CD4-positive, alpha-beta memory T cell (primary cell): ENCODE data around the gene SMURF1. TPM values are rescaled to one million over a fixed set of nuclear protein-coding genes. Genes with fewer than 3 reads are reported as not detected.
"Not testable (repeated sequence)": the region's sequence is repeated elsewhere in the genome, so short reads cannot be mapped to it uniquely, and the experiment has no call there.

Source experiments
- CTCF ChIA-PET: fragments of 350-600 bp; sonication (Branson Sonifier 250); formaldehyde crosslinking; loops from one replicate; lab custom pipeline; 2021; ENCODE audit warnings: inconsistent platforms; ENCODE audit not compliant: partially characterized antibody; lab: Charles Lee
- POLR2A ChIA-PET: fragments of 350-600 bp; sonication (Branson Sonifier 250); formaldehyde crosslinking; loops from one replicate; lab custom pipeline; 2021; ENCODE audit not compliant: partially characterized antibody; lab: Charles Lee
- DNase-seq, 5 donors: peaks; one replicate each; pipeline versions ENCODE4 v3.0.0 to v3.0.0-alpha.2; 2020 to 2022; ENCODE audit warnings: mixed read lengths in 1 of 5
- H3K27ac ChIP-seq: one replicate; pipeline ENCODE4 v1.7.0; 2013; ENCODE audit warnings: low read depth, low read length
- H3K27me3 ChIP-seq: 2 replicates; pipeline ENCODE4 v1.7.0; 2013; ENCODE audit warnings: mild to moderate bottlenecking, low read length, moderate library complexity; ENCODE audit not compliant: insufficient read depth
- H3K36me3 ChIP-seq: 2 replicates; pipeline ENCODE4 v1.7.0; 2013; ENCODE audit warnings: mild to moderate bottlenecking, low read length, moderate library complexity; ENCODE audit not compliant: insufficient read depth
- H3K4me1 ChIP-seq: 2 replicates; pipeline ENCODE4 v1.7.0; 2013; ENCODE audit warnings: mild to moderate bottlenecking, low read length, moderate library complexity; ENCODE audit not compliant: insufficient read depth
- H3K4me3 ChIP-seq, 2 donors: one replicate each; pipeline ENCODE4 v1.7.0; 2013; ENCODE audit warnings: low read length in 2 of 2, mild to moderate bottlenecking in 1 of 2
- H3K9me3 ChIP-seq, 2 donors: one replicate each; pipeline ENCODE4 v1.7.0; 2013; ENCODE audit warnings: low read length in 2 of 2, control low read depth in 1 of 2; ENCODE audit not compliant: control insufficient read depth in 1 of 2
- H3K27ac Mint-ChIP-seq, 7 donors: one replicate each; pipeline ENCODE4 v1.8.0; 2020 to 2021; ENCODE audit warnings: mixed read lengths in 7 of 7, mild to moderate bottlenecking in 6 of 7, inconsistent platforms in 3 of 7, moderate library complexity in 3 of 7
- H3K27me3 Mint-ChIP-seq, 2 donors: one replicate each; pipeline ENCODE4 v1.8.0; 2020 to 2021; ENCODE audit warnings: mixed read lengths in 2 of 2
- H3K36me3 Mint-ChIP-seq, 2 donors: one replicate each; pipeline ENCODE4 v1.8.0; 2020 to 2021; ENCODE audit warnings: mixed read lengths in 2 of 2, inconsistent platforms in 1 of 2, mild to moderate bottlenecking in 1 of 2
- H3K4me1 Mint-ChIP-seq, 4 donors: one replicate each; pipeline ENCODE4 v1.8.0; 2020 to 2021; ENCODE audit warnings: mixed read lengths in 4 of 4, mild to moderate bottlenecking in 1 of 4
- H3K4me3 Mint-ChIP-seq, 8 donors: one replicate each; pipeline ENCODE4 v1.8.0; 2020 to 2021; ENCODE audit warnings: mixed read lengths in 8 of 8, mild to moderate bottlenecking in 7 of 8, moderate library complexity in 6 of 8, inconsistent platforms in 3 of 8
- H3K9me3 Mint-ChIP-seq, 8 donors: one replicate each; pipeline ENCODE4 v1.8.0; 2020 to 2021; ENCODE audit warnings: mixed read lengths in 8 of 8, mild to moderate bottlenecking in 5 of 8, inconsistent platforms in 3 of 8, moderate library complexity in 1 of 8
- intact Hi-C: fragments of 100-400 bp; cut with micrococcal nuclease; formaldehyde crosslinking; loops from one replicate; pipeline ENCODE4 v1.15.1; 2023
- polyA plus RNA-seq, 2 donors: library from polyadenylated mRNA; unstranded; fragments of 300-500 nt; fragmentation: Illumina TruSeq; gene quantifications; one replicate each; pipeline ENCODE4 v1.2.3, GENCODE V29; 2021
- total RNA-seq, 2 experiments: library from RNA; stranded (reverse); gene quantifications; one replicate each; pipeline ENCODE4 v1.2.3, GENCODE V29; 2021

The SMURF1 gene
- total and polyA plus RNA-seq, 4 experiments from 2014 or later = 0.88 to 23.2 (median 12.9) TPM

DNA sequence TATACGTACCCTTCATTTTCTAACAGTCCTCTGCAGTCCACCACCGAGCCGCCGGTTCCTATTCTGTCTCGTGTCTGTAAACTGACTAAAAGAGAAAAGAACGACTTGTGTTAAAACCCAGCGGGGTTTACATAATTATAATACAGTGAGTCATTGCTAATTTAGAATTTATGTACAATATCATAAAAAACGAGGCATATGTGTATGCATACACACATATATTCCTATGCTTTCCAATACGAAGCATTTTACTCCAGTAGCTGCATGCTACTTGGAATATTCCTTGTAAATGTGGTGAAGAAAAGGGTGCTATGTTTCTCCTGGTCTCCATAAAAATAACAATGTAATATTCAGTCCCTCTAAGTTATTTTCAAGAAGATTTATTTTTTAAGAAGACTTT lies 89.1 kb downstream of the SMURF1 start:
- DNase-seq = no peak
- H3K36me3 ChIP-seq = peaks cover 40% of the 10 kb centered on the region
- ChIA-PET POLR2A (no interaction called here), CTCF (interaction anchor here (1.3 kb wide), 1 partner anchor 15 kb away, joined by 3 read pairs; no protein-coding TSS in a partner anchor)
- no peaks in the 10 kb centered on the region for H3K9me3 Mint-ChIP-seq
- no peak overlapping the region for H3K27ac ChIP-seq
- peaks cover 0 to 1% (median 0%) of the 10 kb centered on the region in 4 donors for H3K4me1 Mint-ChIP-seq
- H3K36me3 Mint-ChIP-seq = peaks cover 48 to 67% of the 10 kb centered on the region in 2 donors
- H3K9me3 ChIP-seq = no peaks in the 10 kb centered on the region
- H3K27me3 Mint-ChIP-seq = no peaks in the 10 kb centered on the region
- intact Hi-C loops = no loop called here
- no peaks in the 10 kb centered on the region for H3K27me3 ChIP-seq
- H3K4me3 Mint-ChIP-seq = no peak overlapping the region
- no peak overlapping the region for H3K4me3 ChIP-seq
- H3K27ac Mint-ChIP-seq = peak overlapping the region in 1 of 7 donors; percentile 59
- H3K4me1 ChIP-seq = no peaks in the 10 kb centered on the region

DNA sequence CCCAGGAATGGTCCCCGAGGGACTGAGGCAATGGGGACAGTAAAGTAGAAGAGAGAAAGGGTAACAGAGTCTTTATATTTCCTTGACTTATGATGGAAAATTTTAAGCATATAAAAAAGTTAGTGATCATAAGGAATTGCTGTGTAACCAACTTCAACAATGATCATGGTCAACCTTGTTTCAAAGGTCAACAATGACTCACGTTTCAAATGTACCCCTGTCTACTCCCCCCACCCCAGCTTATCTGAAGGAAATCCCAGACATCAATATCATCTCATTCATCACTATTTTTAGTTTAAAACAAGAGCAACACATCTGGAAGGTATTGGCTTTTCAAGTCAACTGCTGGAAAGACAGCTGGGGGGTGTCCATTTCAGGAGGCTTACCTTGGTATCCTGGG lies 92.9 kb downstream of the SMURF1 start:
- POLR2A ChIA-PET = no interaction called here
- Mint-ChIP-seq H3K36me3 (peaks cover 55 to 81% of the 10 kb centered on the region in 2 donors), H3K9me3 (no peaks in the 10 kb centered on the region), H3K27ac (peak overlapping the region in 2 of 7 donors; percentile 29 to 56), H3K27me3 (no peaks in the 10 kb centered on the region), H3K4me1 (peaks cover 0 to 1% (median 0%) of the 10 kb centered on the region in 4 donors), H3K4me3 (no peak overlapping the region)
- Histone ChIP-seq H3K9me3 (no peaks in the 10 kb centered on the region), H3K27ac (no peak overlapping the region), H3K4me1 (no peaks in the 10 kb centered on the region), H3K36me3 (peaks cover 53% of the 10 kb centered on the region), H3K27me3 (no peaks in the 10 kb centered on the region), H3K4me3 (no peak overlapping the region)
- intact Hi-C loops = no loop called here
- CTCF ChIA-PET = no interaction called here
- DNase-seq = no peak

DNA sequence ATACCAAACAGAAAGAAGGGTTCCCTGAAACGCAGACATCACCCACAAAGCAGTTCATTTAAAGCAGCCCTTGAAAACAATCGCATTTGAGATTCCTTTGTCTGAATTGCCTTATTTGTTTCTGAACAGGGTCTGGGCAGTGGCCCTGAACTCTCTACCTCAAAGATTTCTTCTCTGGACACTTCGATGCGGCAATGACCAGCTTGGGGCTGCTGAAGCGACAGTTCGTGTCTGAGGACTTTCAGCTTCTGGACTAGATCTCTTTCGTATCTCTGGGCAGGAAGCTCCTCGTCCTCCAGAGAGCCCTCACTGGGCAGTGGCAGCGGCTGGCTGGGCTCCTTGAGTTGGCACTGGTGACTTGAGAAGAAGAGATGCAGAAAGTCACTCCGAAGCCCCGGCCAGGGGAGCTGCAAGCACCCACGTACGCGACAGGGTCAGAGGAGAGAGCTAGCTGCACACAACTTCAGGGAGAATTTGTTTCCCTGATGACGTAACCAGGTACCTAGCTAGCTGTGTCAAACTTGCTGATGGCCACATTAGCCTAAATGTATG lies 96.3 kb downstream of the SMURF1 start:
- peaks cover 0 to 2% (median 0%) of the 10 kb centered on the region in 4 donors for H3K4me1 Mint-ChIP-seq
- Histone ChIP-seq H3K27ac (no peak overlapping the region), H3K9me3 (no peaks in the 10 kb centered on the region), H3K36me3 (peaks cover 52% of the 10 kb centered on the region), H3K27me3 (no peaks in the 10 kb centered on the region), H3K4me3 (no peak overlapping the region), H3K4me1 (no peaks in the 10 kb centered on the region)
- peak overlapping the region in 1 of 7 donors; percentile 35 for H3K27ac Mint-ChIP-seq
- DNase-seq = no peak
- ChIA-PET CTCF (interaction anchor here (0.8 to 1.3 kb wide), 2 partner anchors 12 to 263 kb away, joined by 3 to 6 read pairs; no protein-coding TSS in a partner anchor), POLR2A (no interaction called here)
- intact Hi-C loops = no loop called here
- H3K27me3 Mint-ChIP-seq = no peaks in the 10 kb centered on the region
- H3K9me3 Mint-ChIP-seq = no peaks in the 10 kb centered on the region
- peaks cover 62 to 83% of the 10 kb centered on the region in 2 donors for H3K36me3 Mint-ChIP-seq
- H3K4me3 Mint-ChIP-seq = no peak overlapping the region

DNA sequence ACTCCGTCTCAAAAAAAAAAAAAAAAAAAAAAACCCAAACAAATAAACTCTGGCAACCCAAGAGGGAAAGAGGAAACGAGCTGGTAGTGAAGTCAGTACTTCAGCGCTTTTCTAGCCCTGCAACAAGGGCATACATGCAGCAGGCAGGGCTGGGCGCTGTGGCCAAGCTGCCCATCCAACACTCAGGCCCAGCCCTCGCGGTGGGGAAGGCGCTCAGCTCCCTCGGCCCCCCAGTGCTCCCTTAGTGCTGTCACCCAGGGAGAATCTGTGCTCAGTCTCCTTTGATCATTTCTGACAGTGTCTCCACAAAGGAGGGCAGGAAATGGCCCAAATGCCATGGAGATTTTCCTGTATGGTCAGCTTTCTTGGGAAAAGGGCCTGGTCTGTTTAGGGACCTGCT lies 97.2 kb downstream of the SMURF1 start:
- Mint-ChIP-seq H3K36me3 (peaks cover 60 to 81% of the 10 kb centered on the region in 2 donors), H3K4me1 (peaks cover 0 to 2% (median 0%) of the 10 kb centered on the region in 4 donors), H3K9me3 (no peaks in the 10 kb centered on the region), H3K27me3 (no peaks in the 10 kb centered on the region), H3K27ac (no peak overlapping the region), H3K4me3 (no peak overlapping the region)
- Histone ChIP-seq H3K4me1 (no peaks in the 10 kb centered on the region), H3K27me3 (no peaks in the 10 kb centered on the region), H3K9me3 (no peaks in the 10 kb centered on the region), H3K36me3 (peaks cover 43% of the 10 kb centered on the region), H3K27ac (no peak overlapping the region), H3K4me3 (no peak overlapping the region)
- ChIA-PET POLR2A (no interaction called here), CTCF (interaction anchor here (0.8 to 1.3 kb wide), 2 partner anchors 11 to 263 kb away, joined by 3 to 6 read pairs; no protein-coding TSS in a partner anchor)
- DNase-seq = no peak
- intact Hi-C loops = no loop called here

DNA sequence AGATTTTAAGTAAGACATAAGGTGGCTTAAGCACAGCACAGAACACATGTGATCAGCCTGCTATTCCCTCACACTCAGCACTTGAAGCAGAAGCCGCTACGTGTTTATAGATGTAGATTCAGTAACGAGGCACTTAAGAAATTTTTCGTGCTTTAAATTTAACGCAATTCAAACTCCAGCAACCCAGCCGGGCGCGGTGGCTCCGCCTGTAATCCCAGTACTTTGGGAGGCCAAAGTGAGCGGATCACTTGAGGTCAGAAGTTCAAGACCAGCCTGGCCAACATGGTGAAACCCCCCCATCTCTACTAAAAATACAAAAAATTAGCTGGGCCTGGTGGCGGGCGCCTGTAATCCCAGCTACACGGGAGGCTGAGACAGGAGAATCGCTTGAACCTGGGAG lies 97.6 kb downstream of the SMURF1 start:
- H3K36me3 Mint-ChIP-seq = peaks cover 59 to 80% of the 10 kb centered on the region in 2 donors
- H3K4me1 Mint-ChIP-seq, H3K4me3 Mint-ChIP-seq, DNase-seq, H3K27me3 Mint-ChIP-seq, H3K4me1 ChIP-seq, intact Hi-C loops, H3K27me3 ChIP-seq, H3K27ac Mint-ChIP-seq, POLR2A ChIA-PET, H3K4me3 ChIP-seq, H3K9me3 Mint-ChIP-seq, H3K9me3 ChIP-seq, H3K27ac ChIP-seq: not testable (repeated sequence)
- CTCF ChIA-PET = interaction anchor here (1.3 kb wide), 1 partner anchor 264 kb away, joined by 6 read pairs; no protein-coding TSS in a partner anchor
- H3K36me3 ChIP-seq = peaks cover 45% of the 10 kb centered on the region

DNA sequence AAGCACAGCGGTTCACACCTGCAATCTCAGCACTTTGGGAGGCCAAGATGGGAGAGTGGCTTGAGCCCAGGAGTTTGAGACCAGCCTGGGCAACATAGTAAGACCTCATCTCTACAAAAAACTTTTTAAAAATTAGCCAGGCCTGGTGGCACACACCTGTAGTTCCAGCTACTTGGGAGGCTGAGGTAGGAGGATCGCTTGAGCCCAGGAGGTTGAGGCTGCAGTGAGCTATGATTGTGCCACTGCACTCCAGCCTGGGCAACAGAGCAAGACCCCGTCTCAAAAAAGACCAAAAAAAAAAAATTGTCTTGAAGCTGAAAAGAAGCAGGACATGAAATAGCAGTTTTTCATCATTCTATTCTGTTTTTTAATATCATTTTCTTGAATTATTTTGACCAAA lies 99.0 kb downstream of the SMURF1 start:
- peaks cover 44% of the 10 kb centered on the region for H3K36me3 ChIP-seq
- H3K27ac ChIP-seq, DNase-seq, POLR2A ChIA-PET, H3K4me3 Mint-ChIP-seq, H3K9me3 Mint-ChIP-seq, CTCF ChIA-PET, intact Hi-C loops, H3K27me3 Mint-ChIP-seq, H3K27me3 ChIP-seq, H3K4me1 Mint-ChIP-seq, H3K9me3 ChIP-seq, H3K4me3 ChIP-seq, H3K4me1 ChIP-seq: not testable (repeated sequence)
- Mint-ChIP-seq H3K36me3 (peaks cover 64 to 78% of the 10 kb centered on the region in 2 donors), H3K27ac (peak overlapping the region in 1 of 7 donors; percentile 1)

DNA sequence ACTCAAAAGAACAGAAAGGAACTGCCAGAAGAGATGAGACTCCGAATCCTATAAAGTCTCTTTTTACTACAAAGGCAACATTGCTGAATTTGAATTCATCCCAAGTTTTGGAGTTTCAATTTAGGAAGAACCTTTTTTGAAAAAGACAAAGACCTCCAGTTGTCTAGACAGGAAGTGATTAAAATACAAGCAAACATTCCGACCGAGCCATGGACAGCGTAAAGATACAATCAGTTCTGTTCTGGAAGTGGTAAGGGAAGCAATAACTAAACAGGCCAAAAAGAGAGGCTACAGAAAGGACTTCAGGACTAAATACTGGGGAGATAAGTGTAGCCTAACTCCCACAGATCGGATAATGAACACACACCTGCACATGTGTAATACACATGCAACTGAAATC lies 101.0 kb downstream of the SMURF1 start:
- H3K9me3 Mint-ChIP-seq = no peaks in the 10 kb centered on the region
- peak overlapping the region in 4 of 7 donors; percentile 25 to 84 (median 54) for H3K27ac Mint-ChIP-seq
- ChIA-PET CTCF (no interaction called here), POLR2A (no interaction called here)
- Histone ChIP-seq H3K4me1 (no peaks in the 10 kb centered on the region), H3K27me3 (no peaks in the 10 kb centered on the region), H3K4me3 (no peak overlapping the region), H3K27ac (no peak overlapping the region), H3K36me3 (peaks cover 51% of the 10 kb centered on the region), H3K9me3 (no peaks in the 10 kb centered on the region)
- intact Hi-C loops = no loop called here
- DNase-seq = no peak
- H3K27me3 Mint-ChIP-seq = no peaks in the 10 kb centered on the region
- no peak overlapping the region for H3K4me3 Mint-ChIP-seq
- peaks cover 0 to 7% (median 5%) of the 10 kb centered on the region in 4 donors for H3K4me1 Mint-ChIP-seq
- H3K36me3 Mint-ChIP-seq = peaks cover 61 to 74% of the 10 kb centered on the region in 2 donors
